ENCODE results near the gene SMTNL2.

- TF ChIP-seq CTCF (IDR thresholded peaks at IDR 0.05; ENCODE audit: poor library complexity) (no peak), EZH2 (IDR thresholded peaks at IDR 0.05; ENCODE audit: borderline replicate concordance) (no peak)
These were observed 2.9 kb downstream of the SMTNL2 start for GRCh38 chr17:4587195-4587594.
